GM21360 (cell line): ENCODE data around the gene ZDHHC1.

Experiments used
- ATAC-seq: cut with Tn5 transposase; IDR thresholded peaks from one replicate; pipeline ENCODE4 v1.9.1; 2021; ENCODE audit warnings: mild to moderate bottlenecking, moderate library complexity; ENCODE audit not compliant: unreplicated experiment

The ZDHHC1 gene

DNA sequence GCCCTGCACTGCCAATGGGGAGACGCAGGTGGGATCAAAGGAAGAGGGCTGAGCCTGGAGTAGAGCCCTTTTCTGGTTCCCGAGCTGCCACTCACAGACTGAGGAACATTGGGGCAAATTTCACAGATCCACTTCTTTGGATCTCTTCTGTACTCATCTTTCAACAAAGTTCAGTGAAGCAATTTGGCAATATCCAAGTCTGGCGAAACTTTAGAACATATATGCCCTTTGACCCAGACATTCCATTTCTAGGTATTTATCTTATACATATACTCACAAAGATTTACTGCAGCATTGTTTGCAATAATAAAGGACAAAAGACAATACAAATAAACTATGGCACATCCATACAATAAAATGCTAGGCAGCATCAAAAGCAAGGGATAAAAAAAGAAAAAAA lies 4.9 kb downstream of the ZDHHC1 start:
- no peak for ATAC-seq

DNA sequence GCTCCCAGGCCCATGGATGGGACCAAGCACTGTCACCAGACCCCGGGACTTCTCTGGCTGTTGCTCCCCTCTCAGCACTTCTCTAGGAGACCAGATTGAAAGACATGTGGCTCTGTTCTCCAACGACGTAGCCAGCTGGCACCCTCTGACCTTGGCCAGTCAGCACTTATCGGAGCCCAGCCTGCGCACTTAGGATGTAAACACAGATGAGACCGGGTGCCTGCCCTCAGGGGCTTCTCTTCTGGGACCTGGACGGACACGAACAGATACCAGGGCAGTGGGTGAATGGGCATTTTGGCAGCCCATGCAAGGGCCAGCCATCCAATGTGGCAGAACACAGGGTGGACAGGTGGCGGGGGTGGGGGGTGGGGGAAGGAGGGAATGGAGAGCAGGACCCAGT lies 6.6 kb downstream of the ZDHHC1 start:
- no peak for ATAC-seq

DNA sequence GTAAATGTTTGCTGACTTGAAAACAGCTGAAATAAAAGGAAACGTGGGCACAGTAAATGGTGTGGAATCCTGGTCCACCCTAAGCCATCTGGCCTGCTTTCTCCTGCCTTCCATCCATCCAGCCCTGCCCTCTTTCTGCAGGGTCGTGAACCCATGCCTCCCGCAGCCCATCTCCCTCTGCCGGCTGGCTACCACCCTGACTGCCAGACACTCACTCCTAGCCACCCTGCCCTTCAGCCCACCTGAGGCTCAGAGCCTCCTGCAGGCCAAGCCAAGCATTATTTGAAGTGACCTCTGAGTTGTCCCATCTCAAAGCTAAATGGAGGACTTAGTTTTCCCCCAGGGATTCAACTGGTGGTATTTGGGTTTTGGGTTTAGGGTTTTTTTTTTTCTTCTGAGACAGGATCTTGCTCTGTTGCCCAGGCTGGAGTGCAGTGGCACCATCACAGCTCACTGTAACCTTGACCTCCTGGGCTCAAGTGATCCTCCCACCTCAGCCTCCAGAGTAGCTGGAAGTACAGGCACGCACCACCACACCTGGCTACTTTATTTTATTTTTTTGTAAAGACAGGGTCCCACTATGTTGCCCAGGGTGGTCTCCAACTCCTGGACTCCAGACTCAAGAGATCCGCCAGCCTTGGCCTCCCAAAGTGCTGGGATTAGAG lies 8.4 kb downstream of the ZDHHC1 start:
- ATAC-seq: no peak

DNA sequence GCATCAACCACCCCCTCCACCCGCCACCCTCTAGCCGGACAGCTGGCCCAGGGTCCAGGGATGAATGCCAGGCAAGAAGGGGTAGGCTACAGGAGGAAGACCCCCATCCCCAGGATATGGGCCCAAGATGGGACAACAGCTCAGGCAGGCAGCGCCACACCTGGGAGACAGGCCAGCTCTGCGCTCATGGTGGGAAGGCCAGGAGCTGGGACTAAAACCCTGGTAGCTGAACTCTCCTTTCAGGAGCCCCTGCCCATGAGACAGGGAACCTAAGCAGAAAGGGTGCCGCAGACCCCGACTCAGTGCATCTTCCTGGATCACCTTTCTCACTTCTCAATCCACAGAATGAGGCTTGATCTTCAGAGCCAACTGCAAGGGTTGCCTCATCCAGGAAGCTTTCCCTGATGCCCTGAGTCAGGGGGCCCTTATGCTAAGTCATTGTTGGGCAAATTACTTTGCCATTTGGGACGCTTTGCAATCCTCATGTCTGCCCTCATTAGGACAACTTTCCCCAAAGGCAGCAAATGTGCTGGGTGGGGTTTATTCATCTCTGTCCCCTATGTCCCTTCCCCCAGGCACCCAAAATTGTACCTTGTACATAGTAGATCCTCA lies 9.0 kb downstream of the ZDHHC1 start:
- ATAC-seq: no peak

DNA sequence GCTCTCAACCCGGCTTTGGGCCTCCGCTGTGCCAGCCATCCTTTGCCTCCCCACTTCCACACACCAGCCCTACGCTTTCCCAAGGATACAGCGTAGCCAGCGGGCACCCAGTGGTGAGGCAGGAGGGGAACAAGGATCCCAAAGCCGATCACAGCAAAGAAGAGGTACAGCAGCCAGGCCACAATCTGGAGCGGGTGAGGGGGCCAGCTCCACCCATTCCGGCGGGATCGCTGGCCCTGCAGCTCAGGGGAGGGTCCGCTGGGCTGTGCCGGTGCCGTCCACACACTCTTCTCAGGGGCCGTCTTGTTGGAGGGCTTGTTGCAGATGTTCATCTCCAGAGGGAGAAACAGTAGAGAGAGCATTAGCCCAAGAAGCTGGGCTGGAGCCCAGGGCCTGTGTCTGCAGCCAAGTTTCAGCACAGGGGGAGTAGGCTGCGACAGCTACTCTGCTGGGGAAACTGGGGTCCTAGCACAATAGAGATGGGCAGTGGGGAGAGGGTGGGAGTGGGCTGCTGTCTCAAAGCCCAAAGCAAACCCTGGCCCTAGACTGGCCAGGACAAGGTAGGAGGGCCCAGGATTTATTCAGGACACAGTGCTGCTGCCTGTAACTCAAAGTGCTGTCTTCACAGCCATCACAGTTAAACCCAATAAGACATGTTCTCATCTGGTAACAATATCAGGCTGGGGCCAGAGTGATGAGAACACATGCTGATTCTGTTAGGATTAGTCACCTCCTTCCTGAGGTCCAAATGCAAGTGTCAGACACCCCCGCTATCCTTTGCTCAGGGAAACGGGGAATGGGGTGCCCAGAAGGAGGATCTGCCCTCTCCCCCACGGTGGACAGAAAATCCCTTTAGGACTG lies 9.9 kb downstream of the ZDHHC1 start:
- ATAC-seq: no peak

DNA sequence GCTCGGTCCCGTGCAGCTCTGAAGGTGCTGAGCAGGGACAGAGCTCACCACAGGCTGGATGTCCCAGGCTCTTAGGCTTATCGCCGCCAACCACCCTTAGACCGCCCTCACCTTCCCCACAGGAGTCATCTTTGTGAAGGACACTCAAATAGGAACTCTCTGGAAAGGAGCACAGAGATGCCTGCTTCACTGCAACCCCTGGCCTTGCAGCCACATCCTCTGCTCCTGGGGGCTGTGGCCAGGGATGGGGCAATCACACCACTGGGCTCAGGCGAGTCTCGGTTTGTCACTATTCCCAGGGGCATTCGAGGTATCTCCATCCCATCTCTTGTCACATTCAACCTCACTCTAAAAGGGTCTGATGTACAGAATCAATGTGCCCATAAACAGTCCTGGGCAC lies 10.9 kb downstream of the ZDHHC1 start:
- no peak for ATAC-seq

DNA sequence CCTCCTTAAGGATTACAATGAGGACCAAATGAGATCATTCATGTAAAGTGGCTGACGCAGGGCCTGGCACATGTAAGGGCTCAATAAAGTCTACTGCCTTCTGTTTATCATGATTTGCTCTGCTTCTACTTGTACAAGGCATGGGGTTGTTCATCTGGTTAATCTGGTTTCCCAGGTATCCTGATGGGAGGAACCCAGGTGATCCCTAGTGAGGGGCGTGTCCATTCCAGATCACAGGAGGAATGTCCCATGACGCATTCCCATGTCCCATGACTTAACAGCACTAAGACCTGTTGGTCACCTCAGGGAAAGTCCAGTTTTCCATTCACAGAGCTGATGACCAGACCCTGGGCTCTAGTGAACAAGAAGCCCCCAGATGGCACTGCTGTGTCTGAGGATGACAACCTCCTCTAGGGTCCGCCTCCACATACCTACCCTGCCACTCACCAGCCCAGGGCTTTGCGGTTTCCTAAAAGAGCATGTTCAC lies 11.5 kb downstream of the ZDHHC1 start:
- ATAC-seq: no peak

DNA sequence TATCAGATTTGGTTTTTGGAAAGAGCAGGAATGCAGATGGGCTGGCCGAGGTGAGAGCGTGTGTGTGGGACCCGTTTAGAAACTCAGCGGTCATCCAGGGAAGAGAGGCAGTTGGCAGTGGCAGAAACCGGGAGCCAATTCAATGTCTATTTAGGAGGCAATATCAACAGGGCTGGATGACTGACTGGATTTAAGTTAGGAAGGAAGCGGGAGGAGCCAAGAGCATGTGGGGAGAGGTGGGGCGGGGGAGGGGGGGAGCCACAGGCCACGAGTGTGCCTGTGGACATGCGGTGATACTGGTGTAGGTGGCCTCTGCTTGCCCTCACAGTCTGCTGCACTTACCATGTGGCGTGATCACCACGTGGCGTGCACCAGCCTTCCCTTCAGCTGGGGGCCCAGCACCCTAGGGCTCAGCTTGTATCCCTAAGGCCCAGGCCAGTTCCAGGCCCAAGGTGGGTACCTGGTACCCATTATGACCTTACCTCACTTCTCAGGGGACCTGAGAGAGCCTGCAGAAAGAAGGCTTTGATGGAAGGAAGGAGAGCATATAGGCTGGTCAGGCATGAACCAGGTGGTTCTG lies 12.2 kb downstream of the ZDHHC1 start:
- ATAC-seq: no peak

DNA sequence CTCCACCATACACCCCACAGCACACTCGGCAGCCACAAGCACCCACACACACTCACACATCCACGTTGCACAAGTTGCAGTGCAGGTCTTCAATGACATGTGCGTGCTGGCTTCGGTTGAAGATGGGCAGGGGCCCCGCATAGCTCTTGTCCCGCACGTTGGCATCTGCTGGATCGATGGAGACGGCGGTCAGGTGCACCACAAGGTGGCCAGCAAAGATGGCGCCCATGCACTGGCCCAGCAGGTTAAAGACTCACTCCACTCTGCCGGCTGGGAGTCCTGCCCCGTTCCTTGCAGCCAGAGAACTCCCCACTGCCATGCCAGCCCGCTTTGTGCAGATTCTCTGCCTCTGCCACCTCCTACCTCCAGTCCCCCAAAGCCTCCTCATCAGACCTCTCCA lies 15.4 kb downstream of the ZDHHC1 start:
- ATAC-seq: no peak

DNA sequence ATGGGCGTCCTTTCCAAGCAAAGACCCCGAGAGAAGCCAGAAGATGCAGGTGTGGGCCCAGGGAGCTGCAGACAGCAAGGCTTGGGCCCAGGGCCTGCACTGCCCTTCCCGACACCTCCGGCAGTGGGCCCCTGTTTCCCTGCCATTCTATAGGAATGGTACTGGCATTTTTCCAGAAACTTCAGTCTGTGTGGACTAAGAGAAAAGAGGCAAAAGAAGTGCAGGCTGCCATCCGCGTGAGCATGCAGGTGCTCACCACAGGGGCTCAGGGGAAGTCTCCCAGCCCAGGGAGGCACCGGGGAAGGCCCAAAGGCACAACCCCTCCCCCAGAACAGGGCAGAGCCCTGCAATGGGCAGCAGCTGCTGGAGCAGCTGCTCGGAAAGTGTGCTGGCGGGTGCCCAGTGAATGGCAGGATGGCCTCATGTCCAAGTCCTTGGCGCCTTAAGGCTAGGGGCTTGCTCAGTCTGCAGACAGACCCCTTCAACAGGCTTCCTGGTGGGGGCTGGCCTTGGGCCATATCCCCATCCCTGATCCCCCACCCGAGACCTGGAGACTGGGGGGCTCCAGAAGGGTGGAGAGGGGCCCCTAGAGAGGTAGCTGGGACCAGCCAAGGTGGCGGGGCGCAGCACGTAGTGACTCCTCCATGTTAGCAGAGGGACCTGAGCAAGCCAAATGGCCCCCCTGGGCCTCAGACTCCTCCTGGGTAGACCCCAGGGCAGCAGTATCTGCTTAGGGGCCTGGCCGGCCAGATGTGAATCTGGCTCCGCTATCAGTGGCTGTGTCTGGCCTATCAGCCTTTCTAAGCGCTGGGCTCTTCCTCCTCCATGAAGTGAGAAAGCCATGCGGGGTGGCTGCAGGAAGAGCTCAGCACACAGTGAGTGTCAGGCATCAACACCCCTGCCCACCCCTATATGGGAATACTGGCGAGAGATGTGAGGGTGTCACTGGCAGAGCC lies 16.2 kb downstream of the ZDHHC1 start:
- ATAC-seq: no peak

DNA sequence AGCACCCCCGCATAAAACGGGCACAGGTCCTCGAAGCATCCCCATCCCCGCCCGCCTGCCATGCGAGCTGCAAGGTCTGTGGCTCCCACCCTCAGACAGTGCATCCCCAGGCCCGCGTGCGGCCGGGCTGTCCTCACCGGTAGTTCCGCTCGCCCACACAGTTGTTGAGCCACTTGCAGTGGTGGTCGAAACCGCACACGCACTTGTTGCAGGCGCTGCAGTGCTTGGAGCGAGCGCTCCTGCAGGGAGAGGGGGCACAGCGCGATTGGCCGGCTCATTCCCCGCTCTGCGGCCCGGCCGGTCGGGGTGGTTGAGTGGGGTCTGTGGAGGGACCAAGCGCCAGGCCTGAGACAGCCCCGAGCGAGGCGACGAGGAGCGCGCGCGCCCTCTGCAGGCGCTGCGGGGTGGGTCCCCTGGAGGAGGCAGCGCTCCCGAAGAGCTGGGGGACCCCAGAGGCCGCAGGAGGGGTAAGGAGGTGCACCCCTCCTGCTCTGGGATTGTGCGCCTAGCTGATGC lies 17.0 kb downstream of the ZDHHC1 start:
- ATAC-seq: no peak

DNA sequence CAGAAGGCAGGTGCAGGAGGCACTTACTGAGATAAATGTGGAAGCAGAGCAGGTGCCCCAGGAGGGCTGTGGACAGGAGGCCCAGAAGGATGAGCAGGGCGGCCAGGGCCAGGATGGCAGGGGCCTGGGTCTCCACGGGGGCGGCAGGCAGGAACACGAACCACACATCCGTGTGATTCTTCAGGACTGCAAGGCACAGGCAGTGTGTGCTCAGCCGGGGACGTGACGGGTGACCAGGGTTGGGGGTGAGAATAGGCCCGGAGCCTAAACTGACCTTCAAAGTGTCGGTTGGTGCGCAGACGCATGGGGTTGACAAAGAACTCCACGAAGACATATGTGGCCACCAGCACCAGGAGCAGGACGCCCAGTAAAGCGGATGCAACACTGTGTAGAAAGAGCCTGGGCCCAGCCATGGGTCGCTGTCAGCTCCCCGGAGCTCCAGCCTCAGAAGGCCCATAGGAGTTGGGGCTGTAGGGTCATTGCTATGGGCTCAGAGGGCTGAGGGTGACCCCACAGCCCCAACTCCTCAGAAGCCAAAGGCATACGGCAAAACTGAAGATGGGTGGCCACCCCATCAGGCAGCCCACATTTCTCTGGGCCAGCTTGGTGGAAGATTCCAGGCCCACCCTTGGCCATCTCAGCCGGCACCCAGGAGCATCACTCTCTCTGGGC lies 17.6 kb downstream of the ZDHHC1 start:
- no peak for ATAC-seq

DNA sequence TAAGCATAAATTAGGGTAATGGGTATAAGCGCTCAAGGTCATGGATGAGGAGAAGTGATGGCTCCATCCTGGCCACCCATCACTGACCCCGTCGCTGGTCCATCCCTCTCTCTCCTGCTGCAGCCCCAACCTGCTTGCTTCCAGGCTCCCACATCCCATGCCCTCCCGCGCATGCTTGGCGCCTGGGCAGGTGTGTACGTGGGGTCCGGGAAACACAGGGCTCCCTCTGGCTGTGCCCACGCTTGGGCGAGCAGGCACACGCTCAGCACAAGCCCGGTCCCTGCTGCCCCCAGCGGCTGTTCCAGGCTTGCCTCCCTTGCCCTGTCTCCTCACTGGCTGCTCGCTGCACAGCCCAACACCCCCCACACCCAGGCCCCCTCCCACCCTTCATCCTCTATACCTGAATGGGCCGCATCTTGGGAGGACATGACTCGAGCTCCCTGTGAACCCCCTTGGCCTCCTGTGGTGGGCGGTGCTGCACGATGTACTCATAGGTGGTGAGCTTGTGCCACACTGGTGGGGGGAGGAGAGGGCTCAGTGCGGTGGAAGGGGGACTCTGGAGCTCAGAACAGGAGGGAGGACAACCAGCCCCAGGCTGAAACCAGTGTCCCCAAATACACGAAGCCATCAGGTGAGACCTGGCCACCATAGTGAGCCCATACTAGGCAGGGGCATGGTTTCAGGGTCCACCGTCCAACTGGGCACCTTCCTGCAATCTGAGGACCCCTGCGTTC lies 18.3 kb downstream of the ZDHHC1 start:
- no peak for ATAC-seq

DNA sequence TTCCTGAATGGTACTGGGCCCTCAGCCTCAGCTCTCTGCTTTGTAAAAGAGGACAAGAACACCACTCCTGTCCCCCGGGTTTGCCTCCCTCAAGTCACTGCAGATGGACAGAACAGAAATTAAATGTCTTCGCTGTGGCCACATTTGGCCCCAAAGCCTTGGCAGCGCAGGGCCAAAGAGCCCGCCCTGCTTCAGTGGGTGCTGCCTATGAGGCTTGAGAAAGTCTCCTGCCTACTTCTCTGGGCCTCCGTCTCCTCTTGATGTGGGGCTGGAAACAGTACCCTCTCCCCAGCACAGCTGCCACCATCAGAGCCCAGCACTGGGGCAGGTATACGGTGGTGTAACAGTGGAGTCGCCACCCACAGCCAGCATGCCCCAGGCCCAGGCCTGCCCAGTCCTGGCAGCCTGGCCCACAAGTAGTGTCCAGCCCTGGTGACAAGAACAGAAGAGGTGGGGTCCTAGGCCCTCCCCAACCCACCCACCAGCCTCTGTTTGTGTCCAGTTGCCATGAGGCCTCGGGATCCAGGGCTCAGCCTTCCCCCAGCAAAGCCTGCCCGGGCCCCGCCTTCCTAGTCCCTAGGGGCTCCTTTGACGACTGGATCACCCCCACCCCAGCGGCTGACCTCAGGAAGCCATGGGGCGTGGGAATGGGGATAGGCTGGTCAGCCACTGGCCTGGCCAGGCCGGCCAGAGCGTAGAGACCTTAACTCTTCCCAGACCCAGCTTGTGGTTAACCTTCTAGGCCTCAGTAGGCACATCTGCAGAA lies 19.1 kb downstream of the ZDHHC1 start:
- no peak for ATAC-seq

DNA sequence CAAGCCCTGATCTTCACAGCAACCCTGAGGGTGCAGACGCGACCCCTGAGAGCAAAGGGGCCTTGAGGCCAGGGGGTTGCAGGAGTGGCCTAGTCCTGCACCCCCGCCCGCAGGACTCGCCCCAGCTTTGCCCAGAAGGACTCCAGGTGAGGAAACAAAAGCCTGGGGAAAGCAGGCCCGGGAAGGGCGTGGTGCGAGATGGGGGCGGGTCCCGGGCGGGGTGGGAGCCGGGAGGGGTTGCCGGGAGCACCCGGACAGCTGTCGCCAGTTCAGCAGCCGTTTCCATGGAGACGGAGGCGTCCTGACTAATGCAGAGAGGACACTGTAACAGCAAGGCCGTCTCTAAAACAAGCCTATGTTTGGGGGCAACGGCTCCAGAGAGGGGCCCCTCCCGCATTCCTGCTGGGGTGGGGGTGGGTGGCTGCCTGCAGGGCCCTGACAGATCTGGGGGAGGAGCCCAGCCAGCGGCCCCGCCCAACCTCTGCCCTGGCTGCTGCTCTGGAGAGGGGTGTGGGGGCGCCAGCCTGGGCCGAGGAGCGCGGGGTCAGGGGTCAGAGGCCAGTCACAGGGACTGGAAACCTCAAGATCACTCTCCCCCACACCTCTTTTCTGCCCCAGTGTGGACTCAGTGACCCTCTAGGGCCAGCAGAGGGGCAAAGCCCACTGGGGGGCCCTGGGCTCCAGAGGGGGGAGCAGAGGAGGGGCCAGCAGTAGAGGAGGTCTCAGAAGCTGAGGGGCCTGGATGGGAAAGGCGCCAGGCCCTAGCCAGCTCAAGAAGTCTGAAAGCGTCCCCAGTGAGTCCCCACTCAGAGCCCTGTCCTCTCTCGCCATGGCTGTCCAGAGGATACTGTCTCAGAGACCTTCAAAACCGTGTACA lies 19.9 kb downstream of the ZDHHC1 start:
- ATAC-seq: no peak

DNA sequence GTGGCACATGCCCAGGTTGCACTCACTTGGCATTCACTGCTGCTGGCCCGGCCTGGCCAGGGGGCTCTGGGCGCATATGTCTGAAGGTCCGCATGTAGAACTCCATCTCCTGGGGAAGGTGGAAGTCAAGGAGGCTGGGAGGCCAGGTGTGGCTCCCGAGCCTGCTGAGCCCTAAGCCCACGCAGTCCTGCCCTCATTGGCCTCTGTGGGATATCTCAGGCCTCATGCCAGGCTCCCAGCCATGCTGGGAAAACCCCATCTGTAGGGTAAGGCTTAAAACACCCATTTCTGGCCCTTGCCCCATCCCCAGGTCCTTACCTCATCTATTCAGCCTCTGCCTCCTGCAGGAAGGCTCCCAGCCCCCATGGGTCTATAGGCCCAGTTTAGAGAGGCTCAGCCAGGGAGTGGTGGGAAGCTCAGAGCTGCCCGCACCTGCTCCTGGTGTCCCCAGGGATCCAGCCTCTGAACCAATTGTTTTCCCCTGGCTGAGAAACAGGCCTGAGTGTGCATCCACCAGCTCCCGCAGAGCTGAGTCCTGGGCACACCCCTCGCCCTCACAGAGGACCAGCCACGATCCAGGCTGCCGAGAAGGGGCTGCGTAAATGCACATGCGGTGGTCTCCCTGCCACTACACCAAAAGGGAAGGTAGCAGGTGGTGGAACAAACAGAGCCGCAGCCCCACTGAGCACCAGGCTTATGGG lies 20.7 kb downstream of the ZDHHC1 start:
- ATAC-seq: no peak

DNA sequence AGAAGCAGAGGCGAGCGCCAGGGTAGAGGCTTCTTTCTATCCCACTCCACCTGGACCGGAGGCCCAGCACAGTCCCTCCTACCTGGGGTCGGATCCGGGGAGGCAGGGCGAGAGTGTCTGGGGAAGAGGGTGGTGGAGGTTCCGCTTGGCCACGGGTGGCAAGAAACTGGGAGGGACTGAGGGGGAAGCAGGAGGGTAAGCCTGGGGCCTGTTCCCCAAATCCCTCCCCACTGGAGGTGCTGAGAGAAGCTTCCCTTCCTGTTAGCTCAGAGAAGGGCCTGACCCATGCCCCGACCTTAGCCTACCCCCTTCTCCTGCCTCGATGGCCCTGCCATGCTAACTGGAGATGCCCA lies 21.2 kb downstream of the ZDHHC1 start:
- no peak for ATAC-seq
